Effector memory CD8-positive, alpha-beta T cell (primary cell): ENCODE data around the gene FAAH.

Experiments used
- ATAC-seq: fragments of 150-1000 bp; cut with Tn5 transposase; replicated peaks from 2 replicates; pipeline ENCODE4 v1.10.0; 2021; ENCODE audit warnings: mild to moderate bottlenecking, moderate library complexity
- DNase-seq, 3 experiments: peaks; one replicate each; pipeline ENCODE4 v3.0.0; 2021
- H3K27ac Mint-ChIP-seq, 2 donors: one replicate each; pipeline ENCODE4 v1.8.0; 2022; ENCODE audit warnings: mild to moderate bottlenecking in 2 of 2, mixed read lengths in 2 of 2, moderate library complexity in 2 of 2
- H3K27me3 Mint-ChIP-seq, 2 donors: one replicate each; pipeline ENCODE4 v1.8.0; 2022; ENCODE audit warnings: mixed read lengths in 2 of 2
- H3K36me3 Mint-ChIP-seq: one replicate; pipeline ENCODE4 v1.8.0; 2022; ENCODE audit warnings: mild to moderate bottlenecking, moderate library complexity, mixed read lengths; ENCODE audit not compliant: insufficient read depth
- H3K4me1 Mint-ChIP-seq, 2 donors: one replicate each; pipeline ENCODE4 v1.8.0; 2022; ENCODE audit warnings: low read depth in 2 of 2, mixed read lengths in 2 of 2
- H3K4me3 Mint-ChIP-seq, 2 donors: one replicate each; pipeline ENCODE4 v1.8.0; 2022; ENCODE audit warnings: mild to moderate bottlenecking in 2 of 2, mixed read lengths in 2 of 2, moderate library complexity in 2 of 2
- H3K9me3 Mint-ChIP-seq, 2 donors: one replicate each; pipeline ENCODE4 v1.8.0; 2022; ENCODE audit warnings: mixed read lengths in 2 of 2

Gene FAAH

DNA sequence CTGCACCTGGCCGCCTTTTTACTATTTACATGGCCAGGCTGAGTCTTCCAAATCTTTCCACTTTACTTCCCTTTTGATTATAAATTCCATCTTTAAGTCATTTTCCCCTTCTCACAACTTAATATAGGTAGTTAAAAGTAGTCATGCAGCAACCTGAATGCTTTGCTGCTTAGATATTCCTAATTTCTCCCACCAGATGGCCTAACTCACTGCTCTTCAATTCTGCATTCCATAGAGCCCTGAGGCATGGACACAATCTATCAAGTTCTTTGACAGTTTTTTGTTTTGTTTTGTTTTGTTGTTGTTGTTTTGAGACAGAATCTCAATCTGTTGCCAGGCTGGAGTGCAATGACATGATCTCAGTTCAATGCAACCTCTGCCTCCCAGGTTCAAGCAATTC lies 21.7 kb upstream of the FAAH start:
- no peak for DNase-seq
- Mint-ChIP-seq H3K9me3 (no peaks in the 10 kb centered on the region), H3K36me3 (peaks cover 8% of the 10 kb centered on the region), H3K27me3 (no peaks in the 10 kb centered on the region), H3K4me1 (no peaks in the 10 kb centered on the region), H3K4me3 (no peak overlapping the region), H3K27ac (no peak overlapping the region)
- no peak for ATAC-seq

DNA sequence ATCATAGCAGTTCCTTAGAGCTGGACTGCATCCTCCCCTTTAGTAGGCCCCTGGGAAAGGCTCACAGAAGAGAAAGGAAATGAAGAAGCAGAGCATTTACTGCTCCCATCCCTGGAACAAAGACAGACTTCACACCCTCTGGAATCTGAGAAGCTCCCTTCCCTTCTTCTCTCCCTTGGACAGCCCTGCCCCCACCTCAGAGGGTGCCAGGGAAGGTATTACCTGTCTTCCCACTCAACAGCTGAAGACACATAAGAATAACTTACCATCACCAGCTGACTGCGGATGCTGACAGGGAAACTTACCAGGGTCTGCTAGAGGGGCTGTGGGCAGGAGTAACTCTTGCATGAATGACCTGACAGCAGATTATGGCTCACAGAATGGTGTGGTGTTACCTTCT lies 14.1 kb upstream of the FAAH start:
- Mint-ChIP-seq H3K9me3 (peaks cover 0 to 2% of the 10 kb centered on the region in 2 donors), H3K4me1 (no peaks in the 10 kb centered on the region), H3K4me3 (no peak overlapping the region), H3K27ac (no peak overlapping the region), H3K27me3 (no peaks in the 10 kb centered on the region), H3K36me3 (peaks cover 5% of the 10 kb centered on the region)
- DNase-seq, result no peak
- no peak for ATAC-seq

DNA sequence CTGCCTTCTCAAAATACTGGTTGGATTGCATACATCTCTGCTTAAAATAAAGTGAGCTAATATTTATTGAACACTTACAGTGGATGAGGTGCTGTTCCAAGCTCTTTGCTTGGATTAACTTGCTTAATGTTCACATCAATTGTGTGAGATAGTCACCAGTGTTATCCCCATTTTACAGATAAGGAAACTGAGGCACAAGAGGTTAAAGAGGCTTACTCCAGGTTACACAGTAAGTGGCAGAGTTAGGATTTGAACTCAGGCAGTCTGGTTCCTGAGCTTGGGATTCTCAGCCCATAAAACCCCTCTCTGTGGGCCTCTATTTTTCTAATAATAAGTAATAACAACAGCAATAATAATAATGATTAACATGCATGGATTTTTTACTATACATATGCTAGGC lies 13.6 kb upstream of the FAAH start:
- Mint-ChIP-seq H3K27me3 (no peaks in the 10 kb centered on the region), H3K27ac (no peak overlapping the region), H3K4me3 (no peak overlapping the region), H3K9me3 (peaks cover 0 to 2% of the 10 kb centered on the region in 2 donors), H3K36me3 (peaks cover 2% of the 10 kb centered on the region), H3K4me1 (no peaks in the 10 kb centered on the region)
- ATAC-seq (no peak), DNase-seq (no peak)

DNA sequence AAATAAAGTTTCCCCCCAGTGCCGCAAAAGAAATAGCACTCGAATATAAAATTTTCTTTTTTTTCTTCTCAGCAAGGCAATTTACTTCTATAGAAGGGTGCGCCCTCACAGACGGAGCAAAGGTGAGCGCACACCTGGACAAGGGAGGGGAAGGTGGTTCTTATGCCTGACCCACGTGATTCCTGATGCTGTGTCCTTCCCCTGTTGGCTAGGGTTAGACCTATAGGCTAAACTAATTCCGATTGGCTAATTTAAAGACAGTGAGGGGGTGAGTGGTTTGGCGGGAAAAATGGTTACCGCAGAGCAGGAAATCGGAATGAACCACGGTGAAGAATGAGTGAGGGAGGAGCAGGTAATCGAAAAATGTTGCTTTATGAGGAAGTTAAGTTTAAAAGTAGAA lies 607 bp upstream of the FAAH start:
- H3K9me3 Mint-ChIP-seq, result no peaks in the 10 kb centered on the region
- no peak overlapping the region for H3K27ac Mint-ChIP-seq
- peaks cover 3% of the 10 kb centered on the region for H3K36me3 Mint-ChIP-seq
- H3K4me3 Mint-ChIP-seq, result peak overlapping the region; percentile 23 to 57
- ATAC-seq (no peak), DNase-seq (no peak)
- peaks cover 41 to 46% of the 10 kb centered on the region in 2 donors for H3K27me3 Mint-ChIP-seq
- H3K4me1 Mint-ChIP-seq, result peaks cover 0 to 3% of the 10 kb centered on the region in 2 donors

DNA sequence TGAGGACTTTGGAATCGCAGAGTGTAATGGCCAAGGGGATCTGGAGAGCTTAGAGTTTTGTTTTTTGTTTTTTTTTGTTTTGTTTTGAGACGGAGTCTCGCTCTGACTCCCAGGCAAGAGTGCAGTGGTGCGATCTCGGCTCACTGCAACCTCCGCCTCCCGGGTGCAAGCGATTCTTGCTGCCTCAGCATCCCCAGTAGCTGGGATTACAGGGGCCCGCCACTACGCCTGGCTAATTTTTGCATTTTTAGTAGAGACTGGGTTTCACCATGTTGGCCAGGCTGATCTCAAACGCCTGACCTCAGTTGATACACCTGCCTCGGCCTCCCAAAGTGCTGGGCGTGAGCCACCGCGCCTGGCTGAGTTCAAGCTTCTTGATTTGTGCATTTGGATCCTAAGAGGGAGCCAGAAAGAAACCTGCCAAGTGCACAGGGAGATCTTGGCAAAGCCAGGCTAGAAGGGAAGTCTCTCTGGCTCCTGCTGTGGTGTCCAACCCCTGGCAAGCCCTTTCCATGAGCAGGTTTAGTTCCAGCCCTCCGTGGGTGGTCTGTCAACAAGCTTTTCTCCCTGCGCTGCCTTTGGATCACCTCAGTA lies 852 bp downstream of the FAAH start:
- H3K4me3 Mint-ChIP-seq, result peak overlapping the region; percentile 51 to 65

DNA sequence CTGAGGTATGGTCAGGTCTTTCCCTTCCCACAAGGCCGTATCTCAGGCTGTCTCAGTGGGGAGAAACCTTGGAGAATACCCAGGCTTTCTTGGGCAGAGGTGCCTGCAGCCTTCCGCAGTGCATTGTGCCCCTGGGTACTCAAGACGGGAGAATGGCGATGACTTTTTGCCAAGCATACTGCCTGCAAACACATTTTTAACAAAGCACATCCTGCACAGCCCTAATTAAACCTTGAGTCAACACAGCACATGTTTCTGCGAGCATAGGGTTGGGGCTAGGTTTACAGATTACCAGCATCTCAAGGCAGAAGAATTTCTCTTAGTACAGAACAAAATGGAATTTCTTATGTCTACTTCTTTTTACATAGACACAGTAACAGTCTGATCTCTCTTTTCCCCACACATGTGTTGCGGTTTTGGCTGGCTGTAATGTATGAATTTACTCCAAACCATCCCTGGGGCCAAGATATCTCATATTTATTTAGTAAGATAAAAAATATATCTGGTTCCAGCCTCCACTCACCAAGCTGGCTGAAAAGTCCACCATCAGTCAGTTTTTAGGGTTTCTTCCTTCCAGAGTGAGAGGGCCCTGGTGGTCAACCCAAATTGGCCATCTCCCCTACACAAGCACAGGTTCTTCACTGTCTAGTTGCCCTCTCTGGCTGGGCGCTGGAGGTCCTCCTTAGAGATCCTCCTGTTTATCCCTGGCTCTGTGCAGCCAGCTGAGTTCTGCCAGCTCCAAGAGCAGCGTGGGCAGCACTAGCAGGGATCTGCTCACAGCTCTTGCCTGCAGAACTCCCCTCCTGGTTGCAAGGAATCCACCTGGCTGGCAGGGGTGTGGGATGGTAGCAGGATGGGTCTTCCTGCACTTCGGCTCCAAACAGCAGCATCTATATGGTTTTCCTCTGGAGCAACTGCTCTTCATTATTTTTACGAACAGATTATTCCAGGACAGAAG lies 2.6 kb downstream of the FAAH start:
- DNase-seq, result no peak
- no peak overlapping the region for H3K27ac Mint-ChIP-seq

More for the DNA sequence above, 852 bp downstream of the FAAH start:
- no peak overlapping the region for H3K27ac Mint-ChIP-seq
- ATAC-seq (no peak), DNase-seq (no peak)
- H3K27me3 Mint-ChIP-seq, result peaks cover 41 to 46% of the 10 kb centered on the region in 2 donors
- H3K4me1 Mint-ChIP-seq, result peaks cover 0 to 3% of the 10 kb centered on the region in 2 donors
- H3K36me3 Mint-ChIP-seq, result peaks cover 3% of the 10 kb centered on the region
- no peaks in the 10 kb centered on the region for H3K9me3 Mint-ChIP-seq

DNA sequence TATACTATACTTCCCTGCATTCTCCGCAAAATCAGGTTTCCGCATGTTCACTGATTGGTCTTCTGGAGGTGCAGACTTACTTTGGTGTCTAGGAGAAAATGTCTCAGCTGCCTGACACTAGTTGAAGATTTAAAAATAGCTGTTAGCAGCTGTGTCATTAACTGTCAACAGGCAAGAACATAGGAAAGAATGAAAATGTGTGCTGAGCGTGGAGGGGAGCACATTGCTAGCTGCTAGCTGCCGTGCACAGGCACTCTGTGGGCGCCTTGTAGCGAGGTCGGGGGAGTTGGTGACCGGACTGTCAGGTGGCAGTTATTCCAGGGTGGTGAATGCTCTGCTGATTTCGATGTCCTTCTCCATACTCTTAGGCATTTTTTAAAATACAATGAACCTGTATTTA lies 5.2 kb downstream of the FAAH start:
- no peak for DNase-seq
- Mint-ChIP-seq H3K27ac (peak overlapping the region in 1 of 2 donors; percentile 35), H3K4me1 (peaks cover 0 to 8% of the 10 kb centered on the region in 2 donors), H3K27me3 (peaks cover 18 to 27% of the 10 kb centered on the region in 2 donors), H3K9me3 (no peaks in the 10 kb centered on the region), H3K4me3 (no peak overlapping the region), H3K36me3 (no peaks in the 10 kb centered on the region)
- ATAC-seq, result no peak

More for the DNA sequence above, 2.6 kb downstream of the FAAH start:
- H3K9me3 Mint-ChIP-seq, result no peaks in the 10 kb centered on the region
- ATAC-seq, result no peak
- no peak overlapping the region for H3K4me3 Mint-ChIP-seq
- H3K36me3 Mint-ChIP-seq, result peaks cover 3% of the 10 kb centered on the region
- peaks cover 40 to 46% of the 10 kb centered on the region in 2 donors for H3K27me3 Mint-ChIP-seq
- peaks cover 0 to 8% of the 10 kb centered on the region in 2 donors for H3K4me1 Mint-ChIP-seq

DNA sequence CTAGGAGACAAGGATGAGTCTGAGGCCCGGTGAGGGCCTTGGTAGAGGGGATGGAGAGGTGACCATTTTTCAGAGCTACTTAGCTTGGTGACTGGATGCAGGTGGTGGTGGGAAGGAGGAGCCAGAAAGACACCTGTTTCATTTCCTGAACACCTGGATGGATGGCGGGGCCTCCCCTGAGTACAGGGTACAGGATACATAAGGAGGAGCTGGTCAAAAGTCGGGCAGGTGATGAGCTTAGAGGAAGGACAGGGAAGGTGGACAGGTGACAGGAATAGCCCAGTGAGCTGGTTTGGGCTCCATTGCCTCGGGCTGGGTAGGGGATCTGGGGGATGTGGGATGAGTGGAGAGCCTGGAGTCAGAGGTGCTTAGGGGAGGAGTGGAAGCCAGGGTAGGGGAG lies 6.3 kb downstream of the FAAH start:
- no peak for DNase-seq
- Mint-ChIP-seq H3K27ac (peak overlapping the region in 1 of 2 donors; percentile 35), H3K36me3 (no peaks in the 10 kb centered on the region), H3K9me3 (no peaks in the 10 kb centered on the region), H3K4me3 (no peak overlapping the region), H3K27me3 (peaks cover 7 to 16% of the 10 kb centered on the region in 2 donors), H3K4me1 (peaks cover 0 to 5% of the 10 kb centered on the region in 2 donors)
- no peak for ATAC-seq

DNA sequence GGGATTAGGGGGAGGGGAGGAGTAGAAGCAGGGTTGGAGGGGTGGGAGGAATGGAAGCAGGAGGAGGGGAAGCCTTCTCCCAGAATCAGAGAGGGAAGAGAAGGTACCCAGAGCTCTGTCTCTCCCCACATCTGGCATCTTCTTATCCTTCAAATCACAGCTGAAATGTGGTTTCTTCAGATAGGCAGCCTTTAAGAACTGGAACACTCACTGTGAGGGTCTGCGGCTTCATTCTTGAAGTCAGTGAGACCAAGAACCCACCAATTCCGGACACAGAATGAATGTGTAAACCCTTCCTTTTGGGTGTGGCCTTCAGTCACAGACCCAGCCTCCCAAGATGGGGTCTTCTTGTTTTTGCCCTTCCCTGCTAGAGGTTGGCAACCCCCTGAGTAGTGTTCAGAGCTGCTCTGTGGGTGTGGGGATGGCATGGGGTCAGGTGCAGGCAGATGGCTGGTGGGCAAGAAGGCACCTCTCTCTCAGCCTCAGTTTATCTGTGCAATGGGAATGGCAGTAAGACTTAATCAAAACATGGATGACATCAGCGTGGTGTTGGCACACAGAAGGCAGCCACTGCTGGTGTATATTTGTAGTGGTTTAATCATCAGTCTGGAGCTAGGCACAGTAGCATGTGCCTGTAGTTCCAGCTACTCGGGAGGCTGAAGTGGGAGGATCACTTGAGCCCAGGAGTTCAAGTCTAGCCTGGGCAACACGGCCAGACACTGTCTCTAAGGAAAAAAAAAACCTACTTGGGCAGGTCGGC lies 7.2 kb downstream of the FAAH start:
- Mint-ChIP-seq H3K4me3 (no peak overlapping the region), H3K36me3 (no peaks in the 10 kb centered on the region), H3K9me3 (no peaks in the 10 kb centered on the region), H3K4me1 (peaks cover 0 to 7% of the 10 kb centered on the region in 2 donors), H3K27ac (peak overlapping the region in 1 of 2 donors; percentile 63), H3K27me3 (peaks cover 0 to 7% of the 10 kb centered on the region in 2 donors)
- DNase-seq (no peak), ATAC-seq (no peak)

DNA sequence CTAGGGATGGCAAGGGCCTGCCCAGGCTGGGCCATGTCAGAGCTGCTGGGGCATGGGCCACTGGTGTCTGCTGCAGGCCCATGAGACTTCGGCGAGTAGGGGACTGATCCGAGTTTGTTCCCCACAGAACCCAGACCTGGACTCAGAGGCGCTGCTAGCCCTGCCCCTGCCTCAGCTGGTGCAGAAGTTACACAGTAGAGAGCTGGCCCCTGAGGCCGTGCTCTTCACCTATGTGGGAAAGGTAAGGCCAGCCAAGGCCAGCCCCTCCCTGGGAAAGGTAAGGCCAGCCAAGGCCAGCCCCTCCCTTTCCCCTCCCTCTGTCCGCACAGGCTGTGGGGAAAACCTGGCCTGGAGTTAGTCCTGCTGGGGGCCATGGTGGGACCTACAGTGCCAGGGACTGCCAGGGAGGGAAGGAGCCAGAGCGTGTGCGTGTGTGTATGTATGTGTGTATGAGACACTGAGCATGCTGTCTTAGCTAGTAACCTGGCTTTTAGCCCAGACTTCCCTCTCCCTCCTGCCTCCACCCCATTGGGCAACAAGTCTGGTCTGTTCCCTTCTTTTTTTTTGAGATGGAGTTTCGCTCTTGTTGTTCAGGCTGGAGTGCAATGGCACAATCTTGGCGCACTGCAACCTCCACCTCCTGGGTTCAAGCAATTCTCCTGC lies 8.0 kb downstream of the FAAH start:
- peaks cover 2 to 9% of the 10 kb centered on the region in 2 donors for H3K4me1 Mint-ChIP-seq
- no peak overlapping the region for H3K4me3 Mint-ChIP-seq
- H3K36me3 Mint-ChIP-seq, result peaks cover 4% of the 10 kb centered on the region
- ATAC-seq (no peak), DNase-seq (no peak)
- H3K27ac Mint-ChIP-seq, result peak overlapping the region in 1 of 2 donors; percentile 63
- peaks cover 0 to 3% of the 10 kb centered on the region in 2 donors for H3K27me3 Mint-ChIP-seq
- no peaks in the 10 kb centered on the region for H3K9me3 Mint-ChIP-seq

DNA sequence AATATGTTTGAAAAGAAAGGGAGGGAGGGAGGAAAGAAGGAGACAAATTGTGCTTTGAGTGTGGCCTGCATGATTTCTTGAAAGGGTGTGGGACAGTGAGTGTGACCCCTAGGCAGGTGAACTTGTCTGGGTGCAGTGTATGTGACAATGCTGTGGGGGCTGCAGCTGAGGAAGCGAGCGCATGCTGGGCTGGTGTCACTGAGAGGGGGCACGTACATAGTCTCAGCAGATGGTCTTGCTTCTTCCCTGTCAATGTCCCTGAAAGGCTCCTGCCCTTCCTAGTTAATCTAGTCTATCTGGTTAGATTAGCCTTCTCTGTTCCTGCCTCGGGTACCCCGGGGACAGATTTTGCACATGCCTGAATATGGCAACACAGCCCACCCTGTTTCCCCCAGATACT lies 9.8 kb downstream of the FAAH start:
- Mint-ChIP-seq H3K27ac (peak overlapping the region in 1 of 2 donors; percentile 70), H3K9me3 (no peaks in the 10 kb centered on the region), H3K36me3 (peaks cover 4% of the 10 kb centered on the region), H3K4me3 (no peak overlapping the region), H3K4me1 (peaks cover 7 to 20% of the 10 kb centered on the region in 2 donors), H3K27me3 (no peaks in the 10 kb centered on the region)
- DNase-seq (no peak), ATAC-seq (no peak)

DNA sequence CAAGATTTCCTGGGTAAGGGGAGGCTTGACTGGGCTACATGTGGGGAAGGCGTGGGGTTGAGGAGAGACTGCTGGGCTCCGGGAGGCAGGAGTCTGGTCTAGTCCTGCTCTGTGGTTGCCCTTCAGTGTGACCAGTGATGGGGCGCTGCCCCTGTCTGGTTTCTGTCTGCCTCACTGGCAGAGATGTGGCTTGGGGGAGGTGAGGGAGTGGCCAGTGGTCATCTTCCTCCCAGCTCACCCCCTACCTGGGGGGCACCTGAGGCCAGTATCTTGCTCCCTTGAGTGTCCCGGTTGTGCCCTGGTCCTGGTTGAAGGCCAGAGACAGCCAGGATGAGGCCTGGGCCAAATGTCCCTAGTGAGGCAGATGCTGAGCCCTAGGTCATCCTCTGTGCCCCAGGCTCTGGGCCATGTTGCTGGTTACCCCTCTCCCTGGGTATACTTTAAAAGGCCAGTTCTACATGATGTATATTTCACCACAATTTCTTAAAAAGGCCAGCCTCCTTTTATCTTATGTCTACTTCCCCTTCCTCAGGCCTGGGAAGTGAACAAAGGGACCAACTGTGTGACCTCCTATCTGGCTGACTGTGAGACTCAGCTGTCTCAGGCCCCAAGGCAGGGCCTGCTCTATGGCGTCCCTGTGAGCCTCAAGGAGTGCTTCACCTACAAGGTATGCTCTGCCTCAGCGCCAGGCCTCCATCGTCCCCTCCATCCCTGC lies 10.5 kb downstream of the FAAH start:
- Mint-ChIP-seq H3K4me1 (peaks cover 7 to 20% of the 10 kb centered on the region in 2 donors), H3K27ac (peak overlapping the region in 1 of 2 donors; percentile 70), H3K27me3 (no peaks in the 10 kb centered on the region), H3K9me3 (no peaks in the 10 kb centered on the region), H3K4me3 (no peak overlapping the region), H3K36me3 (peaks cover 4% of the 10 kb centered on the region)
- no peak for ATAC-seq
- DNase-seq, result no peak
